Hepatocyte (in vitro differentiated cells): ENCODE measurements around the gene TNRC6A. TPM values are rescaled to one million over a fixed set of nuclear protein-coding genes. Genes with fewer than 3 reads are reported as not detected.
"Not testable (repeated sequence)": the region's sequence is repeated elsewhere in the genome, so short reads cannot be mapped to it uniquely, and the experiment has no call there.

Experiments used
- DNase-seq: peaks from one replicate; pipeline ENCODE4 v3.0.0-alpha.2; 2016; ENCODE audit warnings: low spot score
- H2AFZ ChIP-seq: fragments of 200-600 bp; sonication (generic); 2 replicates; pipeline ENCODE4 v1.6.0; 2016; ENCODE audit warnings: antibody characterized with exemption, mild to moderate bottlenecking
- H3K27ac ChIP-seq: fragments of 200-600 bp; sonication (generic); 2 replicates; pipeline ENCODE4 v1.5.1; 2016; ENCODE audit warnings: mild to moderate bottlenecking
- H3K27me3 ChIP-seq: fragments of 200-600 bp; sonication (generic); 2 replicates; pipeline ENCODE4 v1.6.1; 2016
- H3K36me3 ChIP-seq: fragments of 200-600 bp; sonication (generic); replicated peaks from 2 replicates; pipeline ENCODE4 v1.5.1; 2016; ENCODE audit warnings: low read depth; ENCODE audit not compliant: insufficient read depth
- H3K4me1 ChIP-seq: fragments of 200-600 bp; sonication (generic); 2 replicates; pipeline ENCODE4 v1.5.1; 2016; ENCODE audit warnings: mild to moderate bottlenecking, moderate library complexity; ENCODE audit not compliant: insufficient read depth
- H3K4me2 ChIP-seq: fragments of 200-600 bp; sonication (generic); 2 replicates; pipeline ENCODE4 v1.6.0; 2016
- H3K4me3 ChIP-seq: fragments of 200-600 bp; sonication (generic); 2 replicates; pipeline ENCODE4 v1.5.1; 2016; ENCODE audit warnings: mild to moderate bottlenecking
- H3K79me2 ChIP-seq: fragments of 200-600 bp; sonication (generic); 2 replicates; pipeline ENCODE4 v1.6.0; 2017; ENCODE audit warnings: mild to moderate bottlenecking
- H3K9me2 ChIP-seq: fragments of 200-600 bp; sonication (generic); replicated peaks from 2 replicates; pipeline ENCODE4 v1.6.0; 2017; ENCODE audit warnings: mild to moderate bottlenecking; ENCODE audit not compliant: insufficient read depth
- H3K9me3 ChIP-seq: fragments of 200-600 bp; sonication (generic); 2 replicates; pipeline ENCODE4 v1.5.1; 2016; ENCODE audit warnings: low read depth, mild to moderate bottlenecking
- H4K20me1 ChIP-seq: fragments of 200-600 bp; sonication (generic); 2 replicates; pipeline ENCODE4 v1.6.0; 2016; ENCODE audit warnings: mild to moderate bottlenecking; ENCODE audit not compliant: insufficient read depth, poor library complexity, severe bottlenecking
- EZH2 ChIP-seq: fragments of 200-600 bp; sonication (generic); IDR thresholded peaks from 2 replicates; pipeline ENCODE4 v1.6.1; 2016; ENCODE audit warnings: antibody characterized with exemption, mild to moderate bottlenecking, borderline replicate concordance
- EZH2phosphoT487 ChIP-seq: fragments of 200-600 bp; sonication (generic); IDR thresholded peaks from one replicate; pipeline ENCODE4 v1.6.1; 2018; ENCODE audit warnings: antibody characterized with exemption, mild to moderate bottlenecking, low read depth, moderate library complexity; ENCODE audit not compliant: unreplicated experiment, severe bottlenecking
- WGBS: methylation state at CpG from one replicate; pipeline ENCODE4 v1.1.6; 2016; ENCODE audit warnings: low lambda C conversion rate; ENCODE audit errors: missing lambda C conversion rate; 5-methylcytosine and 5-hydroxymethylcytosine counted together
- polyA plus RNA-seq: library from polyadenylated mRNA; unstranded; fragments of >200 nt; fragmentation: Nextera tagmentation; extraction: Ambion mirVana; gene quantifications from 2 replicates; pipeline ENCODE4 v1.2.1, GENCODE V29; 2016
- total RNA-seq: library from RNA; depleted of rRNA; stranded (reverse); fragments of >200 nt; gene quantifications from 2 replicates; pipeline ENCODE4 v1.2.3, GENCODE V29; 2014
- TF ChIP-seq, protein P1 (sequence below): fragments of 200-600 bp; sonication (generic); IDR thresholded peaks from 2 replicates; pipeline ENCODE4 v1.5.1; 2016; ENCODE audit warnings: antibody characterized with exemption, mild to moderate bottlenecking; ENCODE audit not compliant: poor library complexity

Gene TNRC6A
- total and polyA plus RNA-seq, 2 experiments from 2014 or later = 17.1 to 52.8 TPM

DNA sequence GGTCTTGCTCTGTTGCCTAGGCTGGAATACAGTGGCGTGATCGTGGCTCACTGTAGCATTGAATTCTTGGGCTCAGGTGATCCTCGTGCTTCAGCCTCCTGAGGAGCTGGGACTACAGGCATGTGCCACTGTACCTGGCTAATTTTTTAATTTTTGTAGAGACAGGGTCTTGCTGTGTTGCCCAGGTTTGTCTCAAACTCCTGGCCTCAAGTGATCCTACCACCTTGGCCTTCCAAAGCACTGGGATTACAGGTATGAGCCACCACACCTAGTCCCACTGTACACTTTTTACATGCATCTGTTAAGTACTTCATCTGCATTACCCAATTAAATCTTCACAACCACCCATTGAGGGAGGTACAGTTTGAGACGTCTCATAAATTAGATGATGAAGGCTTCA, 12.4 kb downstream of the TNRC6A start:
- peaks cover 98% of the 10 kb centered on the region for H4K20me1 ChIP-seq
- no peak for DNase-seq
- H3K36me3 ChIP-seq = no peaks in the 10 kb centered on the region
- H3K4me1 ChIP-seq = peaks cover 14% of the 10 kb centered on the region
- no peak overlapping the region for H3K4me2 ChIP-seq
- H3K4me3 ChIP-seq = no peak overlapping the region
- H2AFZ ChIP-seq = no peak overlapping the region
- WGBS = 94% methylated on average over 4 of the region's 4 CpGs
- no peak overlapping the region for H3K27ac ChIP-seq
- H3K79me2 ChIP-seq = peaks cover 98% of the 10 kb centered on the region
- H3K9me2 ChIP-seq = no peaks in the 10 kb centered on the region
- H3K27me3 ChIP-seq = no peaks in the 10 kb centered on the region
- no peaks in the 10 kb centered on the region for H3K9me3 ChIP-seq
- TF ChIP-seq, protein P1, sequence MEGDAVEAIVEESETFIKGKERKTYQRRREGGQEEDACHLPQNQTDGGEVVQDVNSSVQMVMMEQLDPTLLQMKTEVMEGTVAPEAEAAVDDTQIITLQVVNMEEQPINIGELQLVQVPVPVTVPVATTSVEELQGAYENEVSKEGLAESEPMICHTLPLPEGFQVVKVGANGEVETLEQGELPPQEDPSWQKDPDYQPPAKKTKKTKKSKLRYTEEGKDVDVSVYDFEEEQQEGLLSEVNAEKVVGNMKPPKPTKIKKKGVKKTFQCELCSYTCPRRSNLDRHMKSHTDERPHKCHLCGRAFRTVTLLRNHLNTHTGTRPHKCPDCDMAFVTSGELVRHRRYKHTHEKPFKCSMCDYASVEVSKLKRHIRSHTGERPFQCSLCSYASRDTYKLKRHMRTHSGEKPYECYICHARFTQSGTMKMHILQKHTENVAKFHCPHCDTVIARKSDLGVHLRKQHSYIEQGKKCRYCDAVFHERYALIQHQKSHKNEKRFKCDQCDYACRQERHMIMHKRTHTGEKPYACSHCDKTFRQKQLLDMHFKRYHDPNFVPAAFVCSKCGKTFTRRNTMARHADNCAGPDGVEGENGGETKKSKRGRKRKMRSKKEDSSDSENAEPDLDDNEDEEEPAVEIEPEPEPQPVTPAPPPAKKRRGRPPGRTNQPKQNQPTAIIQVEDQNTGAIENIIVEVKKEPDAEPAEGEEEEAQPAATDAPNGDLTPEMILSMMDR = no peak
- TF ChIP-seq EZH2 = no peak
- no peak for TF ChIP-seq EZH2phosphoT487

- H3K9me3 ChIP-seq, H3K4me2 ChIP-seq, H2AFZ ChIP-seq, H3K27ac ChIP-seq, H3K9me2 ChIP-seq, H3K4me1 ChIP-seq, H3K27me3 ChIP-seq, H3K36me3 ChIP-seq, H3K4me3 ChIP-seq, DNase-seq: not testable (repeated sequence)
- WGBS = 96% methylated on average over 8 of the region's 8 CpGs
- H4K20me1 ChIP-seq = peaks cover 99% of the 10 kb centered on the region
- H3K79me2 ChIP-seq = peaks cover 100% of the 10 kb centered on the region
Observed at GRCh38 chr16:24742610-24743009, 13.2 kb downstream of the TNRC6A start.

GRCh38 chr16:24745391-24745790, 15.9 kb downstream of the TNRC6A start:
- Histone ChIP-seq H3K9me2 (no peaks in the 10 kb centered on the region), H3K27ac (no peak overlapping the region), H3K27me3 (no peaks in the 10 kb centered on the region), H4K20me1 (peaks cover 100% of the 10 kb centered on the region), H2AFZ (no peak overlapping the region), H3K4me2 (no peak overlapping the region), H3K36me3 (no peaks in the 10 kb centered on the region), H3K79me2 (peaks cover 98% of the 10 kb centered on the region), H3K4me3 (no peak overlapping the region), H3K4me1 (no peaks in the 10 kb centered on the region), H3K9me3 (no peaks in the 10 kb centered on the region)
- TF ChIP-seq EZH2 (no peak), EZH2phosphoT487 (no peak)
- TF ChIP-seq, protein P1 = no peak
- DNase-seq = no peak

- H3K4me2 ChIP-seq = no peak overlapping the region
- no peaks in the 10 kb centered on the region for H3K4me1 ChIP-seq
- H3K4me3 ChIP-seq = no peak overlapping the region
- H3K36me3 ChIP-seq = no peaks in the 10 kb centered on the region
- H2AFZ ChIP-seq = no peak overlapping the region
- WGBS = 96% methylated on average over 2 of the region's 2 CpGs
- no peak overlapping the region for H3K27ac ChIP-seq
- no peaks in the 10 kb centered on the region for H3K9me2 ChIP-seq
- no peak for DNase-seq
- H3K79me2 ChIP-seq = peaks cover 98% of the 10 kb centered on the region
- H4K20me1 ChIP-seq = peaks cover 100% of the 10 kb centered on the region
- no peaks in the 10 kb centered on the region for H3K27me3 ChIP-seq
- TF ChIP-seq, protein P1 = no peak
- no peaks in the 10 kb centered on the region for H3K9me3 ChIP-seq
Observed at GRCh38 chr16:24745791-24746190, 16.3 kb downstream of the TNRC6A start.
